ENCODE measurements around the gene TNRC6C.

DNA sequence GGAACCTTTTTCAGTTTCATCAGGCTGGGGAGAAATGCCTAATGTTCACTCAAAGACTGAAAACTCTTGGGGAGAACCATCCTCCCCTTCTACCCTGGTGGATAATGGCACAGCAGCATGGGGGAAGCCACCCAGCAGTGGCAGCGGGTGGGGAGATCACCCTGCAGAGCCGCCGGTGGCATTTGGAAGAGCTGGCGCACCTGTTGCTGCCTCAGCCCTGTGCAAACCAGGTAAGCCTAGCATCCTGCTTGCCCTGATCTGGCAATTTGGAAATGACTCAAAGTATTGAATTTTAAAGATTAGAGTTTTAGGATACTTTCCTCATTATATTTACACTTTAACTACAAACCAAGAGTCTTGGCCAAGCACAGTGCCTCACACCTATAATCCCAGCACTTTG is 106.2 kb downstream of the TNRC6C start:
- TF ChIP-seq, protein P1, sequence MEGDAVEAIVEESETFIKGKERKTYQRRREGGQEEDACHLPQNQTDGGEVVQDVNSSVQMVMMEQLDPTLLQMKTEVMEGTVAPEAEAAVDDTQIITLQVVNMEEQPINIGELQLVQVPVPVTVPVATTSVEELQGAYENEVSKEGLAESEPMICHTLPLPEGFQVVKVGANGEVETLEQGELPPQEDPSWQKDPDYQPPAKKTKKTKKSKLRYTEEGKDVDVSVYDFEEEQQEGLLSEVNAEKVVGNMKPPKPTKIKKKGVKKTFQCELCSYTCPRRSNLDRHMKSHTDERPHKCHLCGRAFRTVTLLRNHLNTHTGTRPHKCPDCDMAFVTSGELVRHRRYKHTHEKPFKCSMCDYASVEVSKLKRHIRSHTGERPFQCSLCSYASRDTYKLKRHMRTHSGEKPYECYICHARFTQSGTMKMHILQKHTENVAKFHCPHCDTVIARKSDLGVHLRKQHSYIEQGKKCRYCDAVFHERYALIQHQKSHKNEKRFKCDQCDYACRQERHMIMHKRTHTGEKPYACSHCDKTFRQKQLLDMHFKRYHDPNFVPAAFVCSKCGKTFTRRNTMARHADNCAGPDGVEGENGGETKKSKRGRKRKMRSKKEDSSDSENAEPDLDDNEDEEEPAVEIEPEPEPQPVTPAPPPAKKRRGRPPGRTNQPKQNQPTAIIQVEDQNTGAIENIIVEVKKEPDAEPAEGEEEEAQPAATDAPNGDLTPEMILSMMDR (IDR thresholded peaks at IDR 0.05): no peak
- no peak for TF ChIP-seq POLR2A (IDR thresholded peaks at IDR 0.05)
